Endothelial cell of umbilical vein (primary cell): ENCODE results near the gene VANGL2.

ENCODE experiments used
- EZH2 ChIP-seq: IDR thresholded peaks from 2 replicates; pipeline ENCODE4 v1.6.1; 2012; ENCODE audit warnings: borderline replicate concordance, low read depth, mild to moderate bottlenecking, moderate library complexity, low read length, inconsistent platforms; ENCODE audit not compliant: severe bottlenecking
- JUN ChIP-seq: IDR thresholded peaks from 2 replicates; pipeline ENCODE4 v1.6.1; 2011; ENCODE audit warnings: borderline replicate concordance, low read depth; ENCODE audit not compliant: insufficient read length, insufficient read depth
- MYC ChIP-seq: IDR thresholded peaks from one replicate; pipeline ENCODE4 v1.6.1; 2011; ENCODE audit warnings: mild to moderate bottlenecking, low read depth, low read length
- POLR2A ChIP-seq: IDR thresholded peaks from 2 replicates; pipeline ENCODE4 v1.6.1; 2012; ENCODE audit warnings: low read depth, mild to moderate bottlenecking, control low read depth, low read length
- POLR2AphosphoS5 ChIP-seq: IDR thresholded peaks from 2 replicates; pipeline ENCODE4 v1.6.1; 2012; ENCODE audit warnings: low read depth, mild to moderate bottlenecking, control low read depth, low read length, moderate library complexity; ENCODE audit not compliant: insufficient read depth
- TF ChIP-seq, protein P1 (sequence below), 2 donors: IDR thresholded peaks; 1 replicate in 1 of 2; 2 replicates in 1 of 2; pipeline ENCODE4 v1.5.1; 2011; ENCODE audit warnings: low read length in 2 of 2, mild to moderate bottlenecking in 2 of 2, moderate library complexity in 2 of 2, control low read depth in 1 of 2, inconsistent platforms in 1 of 2, low read depth in 1 of 2; ENCODE audit not compliant: insufficient read depth in 1 of 2; ENCODE audit errors: extremely low read depth in 1 of 2
- TF ChIP-seq, protein P2 (sequence below): IDR thresholded peaks from 2 replicates; pipeline ENCODE4 v1.6.1; 2011; ENCODE audit not compliant: insufficient read depth, insufficient read length

DNA sequence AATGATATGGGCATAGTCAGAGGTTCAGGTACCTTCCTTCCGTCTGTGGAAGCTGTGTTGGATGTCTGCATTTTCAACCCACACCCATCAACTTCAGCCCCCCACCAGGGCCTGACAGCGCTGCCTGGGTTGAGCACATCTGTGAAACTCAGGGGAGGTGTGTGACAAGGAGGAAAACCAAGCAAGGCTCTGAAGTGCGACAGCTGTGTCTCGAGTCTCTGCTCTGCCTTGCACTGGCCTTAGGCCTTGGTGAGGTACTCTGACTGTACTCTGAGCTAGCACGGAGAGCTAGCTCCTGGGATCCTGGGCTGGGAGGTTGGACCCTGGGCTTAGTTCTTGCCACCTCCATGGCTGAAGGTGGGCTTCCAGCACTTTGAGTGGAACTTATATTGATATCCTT, 9.1 kb downstream of the VANGL2 start:
- TF ChIP-seq JUN: no peak
- no peak for TF ChIP-seq POLR2AphosphoS5
- TF ChIP-seq, protein P1, sequence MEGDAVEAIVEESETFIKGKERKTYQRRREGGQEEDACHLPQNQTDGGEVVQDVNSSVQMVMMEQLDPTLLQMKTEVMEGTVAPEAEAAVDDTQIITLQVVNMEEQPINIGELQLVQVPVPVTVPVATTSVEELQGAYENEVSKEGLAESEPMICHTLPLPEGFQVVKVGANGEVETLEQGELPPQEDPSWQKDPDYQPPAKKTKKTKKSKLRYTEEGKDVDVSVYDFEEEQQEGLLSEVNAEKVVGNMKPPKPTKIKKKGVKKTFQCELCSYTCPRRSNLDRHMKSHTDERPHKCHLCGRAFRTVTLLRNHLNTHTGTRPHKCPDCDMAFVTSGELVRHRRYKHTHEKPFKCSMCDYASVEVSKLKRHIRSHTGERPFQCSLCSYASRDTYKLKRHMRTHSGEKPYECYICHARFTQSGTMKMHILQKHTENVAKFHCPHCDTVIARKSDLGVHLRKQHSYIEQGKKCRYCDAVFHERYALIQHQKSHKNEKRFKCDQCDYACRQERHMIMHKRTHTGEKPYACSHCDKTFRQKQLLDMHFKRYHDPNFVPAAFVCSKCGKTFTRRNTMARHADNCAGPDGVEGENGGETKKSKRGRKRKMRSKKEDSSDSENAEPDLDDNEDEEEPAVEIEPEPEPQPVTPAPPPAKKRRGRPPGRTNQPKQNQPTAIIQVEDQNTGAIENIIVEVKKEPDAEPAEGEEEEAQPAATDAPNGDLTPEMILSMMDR (IDR thresholded peaks at IDR 0.05; ENCODE audit: extremely low read depth in 1 of 2, insufficient read depth in 1 of 2, low read depth in 1 of 2, low read length in 2 of 2): no peak
- no peak for TF ChIP-seq POLR2A
- TF ChIP-seq MYC: no peak
- TF ChIP-seq, protein P2, sequence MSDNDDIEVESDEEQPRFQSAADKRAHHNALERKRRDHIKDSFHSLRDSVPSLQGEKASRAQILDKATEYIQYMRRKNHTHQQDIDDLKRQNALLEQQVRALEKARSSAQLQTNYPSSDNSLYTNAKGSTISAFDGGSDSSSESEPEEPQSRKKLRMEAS: no peak
- no peak for TF ChIP-seq EZH2
